ENCODE data around the gene PRSS56. TPM values are rescaled to one million over a fixed set of nuclear protein-coding genes. Genes with fewer than 3 reads are reported as not detected.
A peak's percentile ranks its signal among the peaks of the same experiment; 100 is the strongest.

Gene PRSS56
- total RNA-seq, 1 donor from 2014 or later, result not detected

DNA sequence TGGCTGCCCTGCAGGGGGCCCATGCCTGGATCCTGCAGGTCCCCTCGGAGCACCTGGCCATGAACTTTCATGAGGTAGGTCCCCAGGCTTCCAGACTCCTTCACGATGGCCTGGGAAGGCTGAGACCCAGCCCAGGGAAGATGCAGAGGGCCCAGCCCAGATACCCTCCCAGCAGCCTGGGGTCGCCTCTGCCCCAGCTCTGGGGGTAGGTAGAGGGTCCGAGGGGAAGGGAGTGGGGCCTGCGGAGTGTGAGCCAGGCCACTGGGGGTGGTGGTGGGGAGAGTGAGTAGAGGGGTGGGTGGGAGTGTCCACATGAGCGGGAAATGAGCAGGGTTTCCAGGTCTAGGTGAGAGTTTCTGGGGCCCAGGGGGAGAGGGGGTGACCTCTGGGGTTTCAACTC is 4.6 kb downstream of the PRSS56 start:
- peaks cover 47% of the 10 kb centered on the region for H3K27me3 Mint-ChIP-seq
- no peaks in the 10 kb centered on the region for H3K9me3 Mint-ChIP-seq (ENCODE audit: low read depth)
- TF ChIP-seq, protein P1, sequence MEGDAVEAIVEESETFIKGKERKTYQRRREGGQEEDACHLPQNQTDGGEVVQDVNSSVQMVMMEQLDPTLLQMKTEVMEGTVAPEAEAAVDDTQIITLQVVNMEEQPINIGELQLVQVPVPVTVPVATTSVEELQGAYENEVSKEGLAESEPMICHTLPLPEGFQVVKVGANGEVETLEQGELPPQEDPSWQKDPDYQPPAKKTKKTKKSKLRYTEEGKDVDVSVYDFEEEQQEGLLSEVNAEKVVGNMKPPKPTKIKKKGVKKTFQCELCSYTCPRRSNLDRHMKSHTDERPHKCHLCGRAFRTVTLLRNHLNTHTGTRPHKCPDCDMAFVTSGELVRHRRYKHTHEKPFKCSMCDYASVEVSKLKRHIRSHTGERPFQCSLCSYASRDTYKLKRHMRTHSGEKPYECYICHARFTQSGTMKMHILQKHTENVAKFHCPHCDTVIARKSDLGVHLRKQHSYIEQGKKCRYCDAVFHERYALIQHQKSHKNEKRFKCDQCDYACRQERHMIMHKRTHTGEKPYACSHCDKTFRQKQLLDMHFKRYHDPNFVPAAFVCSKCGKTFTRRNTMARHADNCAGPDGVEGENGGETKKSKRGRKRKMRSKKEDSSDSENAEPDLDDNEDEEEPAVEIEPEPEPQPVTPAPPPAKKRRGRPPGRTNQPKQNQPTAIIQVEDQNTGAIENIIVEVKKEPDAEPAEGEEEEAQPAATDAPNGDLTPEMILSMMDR (IDR thresholded peaks at IDR 0.05; ENCODE audit: unreplicated experiment), result no peak
- no peak overlapping the region for H3K4me3 Mint-ChIP-seq (ENCODE audit: low read depth)
- DNase-seq (ENCODE audit: low spot score, unreplicated experiment), result no peak
- no peak overlapping the region for H3K27ac Mint-ChIP-seq
- peaks cover 1% of the 10 kb centered on the region for H3K4me1 Mint-ChIP-seq (ENCODE audit: low read depth)
- H3K36me3 Mint-ChIP-seq (ENCODE audit: insufficient read depth), result no peaks in the 10 kb centered on the region

DNA sequence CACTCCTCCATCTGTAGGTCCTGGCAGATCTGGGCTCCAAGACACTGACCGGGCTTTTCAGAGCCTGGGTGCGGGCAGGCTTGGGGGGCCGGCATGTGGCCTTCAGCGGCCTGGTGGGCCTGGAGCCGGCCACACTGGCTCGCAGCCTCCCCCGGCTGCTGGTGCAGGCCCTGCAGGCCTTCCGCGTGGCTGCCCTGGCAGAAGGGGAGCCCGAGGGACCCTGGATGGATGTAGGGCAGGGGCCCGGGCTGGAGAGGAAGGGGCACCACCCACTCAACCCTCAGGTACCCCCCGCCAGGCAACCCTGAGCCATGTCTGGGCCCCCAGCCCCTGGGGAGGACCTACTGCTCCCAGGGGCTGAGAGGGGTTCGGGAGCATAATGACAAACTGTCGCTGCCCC is 5.0 kb downstream of the PRSS56 start:
- no peaks in the 10 kb centered on the region for H3K9me3 Mint-ChIP-seq (ENCODE audit: low read depth)
- H3K4me3 Mint-ChIP-seq (ENCODE audit: low read depth), result no peak overlapping the region
- H3K27ac Mint-ChIP-seq, result no peak overlapping the region
- H3K27me3 Mint-ChIP-seq, result peaks cover 46% of the 10 kb centered on the region
- no peaks in the 10 kb centered on the region for H3K36me3 Mint-ChIP-seq (ENCODE audit: insufficient read depth)
- peaks cover 1% of the 10 kb centered on the region for H3K4me1 Mint-ChIP-seq (ENCODE audit: low read depth)
- TF ChIP-seq, protein P1 (IDR thresholded peaks at IDR 0.05; ENCODE audit: unreplicated experiment), result no peak
- DNase-seq (ENCODE audit: low spot score, unreplicated experiment), result no peak

DNA sequence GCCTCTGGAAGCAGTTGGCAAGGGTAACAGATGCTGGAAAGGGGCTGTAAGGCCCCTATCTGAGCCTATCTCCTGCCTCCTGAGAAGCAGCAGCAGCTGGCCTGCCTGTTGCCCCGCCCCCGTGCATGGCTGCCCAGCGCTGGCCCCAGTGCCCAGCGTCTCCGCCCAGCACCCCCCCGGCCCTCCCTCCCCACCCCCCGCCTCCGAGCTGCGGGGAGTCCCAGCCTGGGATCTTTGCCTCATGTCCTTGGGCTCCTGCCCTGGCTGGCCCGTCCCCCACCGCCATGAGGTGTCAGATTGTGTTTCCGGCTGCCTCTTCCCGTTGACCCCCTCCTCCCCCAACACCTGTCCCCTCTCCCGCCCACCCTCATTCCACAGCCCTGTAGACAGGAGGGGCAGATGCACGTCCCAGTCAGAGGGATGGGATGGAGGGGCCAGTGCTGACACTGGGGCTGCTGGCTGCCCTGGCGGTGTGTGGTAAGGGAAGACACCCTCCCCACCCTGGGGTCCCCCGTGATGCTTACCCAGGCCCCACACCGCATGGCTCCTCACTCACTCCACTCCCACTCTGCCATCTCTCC is 5.7 kb downstream of the PRSS56 start, which contains the start of gene CHRND:
Gene CHRND, plus strand, starts transcription at position 370 of the 581 bp plus-strand sequence. Its CDS starts 56 bp downstream, at position 426.
- Mint-ChIP-seq H3K36me3 (ENCODE audit: insufficient read depth) (no peaks in the 10 kb centered on the region), H3K27me3 (peaks cover 40% of the 10 kb centered on the region), H3K27ac (no peak within 1 kb of the TSS), H3K4me1 (ENCODE audit: low read depth) (peaks cover 1% of the 10 kb centered on the region), H3K4me3 (ENCODE audit: low read depth) (no peak within 1 kb of the TSS), H3K9me3 (ENCODE audit: low read depth) (no peaks in the 10 kb centered on the region)
- DNase-seq (ENCODE audit: low spot score, unreplicated experiment), result no peak
- TF ChIP-seq, protein P1 (IDR thresholded peaks at IDR 0.05; ENCODE audit: unreplicated experiment), result no peak

DNA sequence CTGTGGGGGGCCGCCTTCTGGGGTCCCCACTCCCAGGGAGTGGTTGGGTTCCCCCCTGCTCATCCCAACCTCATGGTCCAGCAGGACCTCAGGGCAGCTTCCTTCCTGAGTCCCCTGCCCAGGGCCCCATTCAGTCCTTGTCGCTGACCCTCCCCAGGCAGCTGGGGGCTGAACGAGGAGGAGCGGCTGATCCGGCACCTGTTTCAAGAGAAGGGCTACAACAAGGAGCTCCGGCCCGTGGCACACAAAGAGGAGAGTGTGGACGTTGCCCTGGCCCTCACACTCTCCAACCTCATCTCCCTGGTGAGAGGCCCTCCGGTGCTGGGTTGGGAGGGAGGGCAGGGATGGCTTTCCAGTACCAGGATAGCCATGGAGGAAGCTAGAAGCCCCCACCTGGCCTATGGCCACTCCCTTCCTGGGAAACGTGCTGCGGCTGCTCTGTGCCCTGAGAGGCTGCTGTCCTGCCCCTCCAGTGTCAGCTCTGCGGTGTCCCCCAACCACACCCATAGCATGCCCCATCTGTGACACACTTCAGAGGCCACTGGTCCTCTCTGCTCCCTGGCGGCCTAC is 6.3 kb downstream of the PRSS56 start:
- Mint-ChIP-seq H3K9me3 (ENCODE audit: low read depth) (no peaks in the 10 kb centered on the region), H3K27ac (no peak overlapping the region), H3K36me3 (ENCODE audit: insufficient read depth) (no peaks in the 10 kb centered on the region), H3K4me1 (ENCODE audit: low read depth) (peaks cover under 1% of the 10 kb centered on the region), H3K4me3 (ENCODE audit: low read depth) (no peak overlapping the region), H3K27me3 (peaks cover 34% of the 10 kb centered on the region)
- TF ChIP-seq, protein P1 (IDR thresholded peaks at IDR 0.05; ENCODE audit: unreplicated experiment), result no peak
- no peak for DNase-seq (ENCODE audit: low spot score, unreplicated experiment)

DNA sequence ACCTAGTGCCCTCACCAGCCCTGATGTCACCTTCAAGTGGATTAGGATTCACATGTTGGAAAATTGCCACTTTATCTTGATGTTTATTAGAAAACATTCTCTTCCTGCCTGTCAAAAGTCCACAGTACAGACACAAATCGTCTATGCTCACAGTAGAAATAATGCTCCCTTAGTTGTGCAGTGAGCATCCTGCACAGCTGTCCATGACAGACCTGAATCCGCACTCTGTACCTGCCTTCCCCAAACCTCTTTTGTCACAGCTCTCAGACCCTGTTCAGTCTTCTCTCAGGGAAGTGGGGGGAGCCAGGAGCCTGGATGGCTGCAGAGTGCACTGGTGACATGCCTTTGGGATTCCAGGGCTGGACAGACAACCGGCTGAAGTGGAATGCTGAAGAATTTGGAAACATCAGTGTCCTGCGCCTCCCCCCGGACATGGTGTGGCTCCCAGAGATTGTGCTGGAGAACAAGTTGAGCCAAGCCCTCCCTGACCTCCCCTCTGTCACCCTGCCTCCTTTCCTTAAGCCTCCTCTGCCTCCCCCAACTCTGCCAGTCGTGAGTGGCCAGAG is 7.8 kb downstream of the PRSS56 start:
- no peaks in the 10 kb centered on the region for H3K4me1 Mint-ChIP-seq (ENCODE audit: low read depth)
- no peak for DNase-seq (ENCODE audit: low spot score, unreplicated experiment)
- H3K9me3 Mint-ChIP-seq (ENCODE audit: low read depth), result no peaks in the 10 kb centered on the region
- H3K27ac Mint-ChIP-seq, result peak overlapping the region; percentile 12
- TF ChIP-seq, protein P1 (IDR thresholded peaks at IDR 0.05; ENCODE audit: unreplicated experiment), result no peak
- no peaks in the 10 kb centered on the region for H3K36me3 Mint-ChIP-seq (ENCODE audit: insufficient read depth)
- H3K4me3 Mint-ChIP-seq (ENCODE audit: low read depth), result no peak overlapping the region
- peaks cover 32% of the 10 kb centered on the region for H3K27me3 Mint-ChIP-seq

All from progenitor cell of endocrine pancreas (in vitro differentiated cells).